ENCODE data around the gene LIX1L. TPM values are rescaled to one million over a fixed set of nuclear protein-coding genes. Genes with fewer than 3 reads are reported as not detected.

LIX1L gene
- polyA plus RNA-seq, 1 donor = 12.0 TPM

GRCh38 chr1:145994391-145995120 is 36.7 kb upstream of the LIX1L start:
- Histone ChIP-seq H3K27me3 (ENCODE audit: control insufficient read depth, insufficient read depth, low read length) (no peaks in the 10 kb centered on the region), H3K9me3 (ENCODE audit: control insufficient read depth, low read depth, low read length) (no peaks in the 10 kb centered on the region), H3K36me3 (ENCODE audit: control insufficient read depth, insufficient read depth, low read length) (peaks cover 33% of the 10 kb centered on the region), H3K4me1 (ENCODE audit: control insufficient read depth, insufficient read depth, low read length) (peaks cover 17% of the 10 kb centered on the region), H3K4me3 (ENCODE audit: low read length) (peak overlapping the region; percentile 83), H3K27ac (ENCODE audit: low read length) (peak overlapping the region; percentile 82)
- 0% methylated on average over 1 of the region's 10 CpGs for WGBS (ENCODE audit: insufficient coverage, low lambda C conversion rate)
- DNase-seq = peak in 1 of 2 donors; percentile 57

GRCh38 chr1:145993618-145994390 is 36.0 kb upstream of the LIX1L start:
- H3K27ac ChIP-seq (ENCODE audit: low read length) = peak overlapping the region; percentile 82
- H3K4me1 ChIP-seq (ENCODE audit: control insufficient read depth, insufficient read depth, low read length) = peaks cover 13% of the 10 kb centered on the region
- no CpG with 5 or more reads among the region's 6 CpGs for WGBS (ENCODE audit: insufficient coverage, low lambda C conversion rate)
- H3K9me3 ChIP-seq (ENCODE audit: control insufficient read depth, low read depth, low read length) = no peaks in the 10 kb centered on the region
- H3K4me3 ChIP-seq (ENCODE audit: low read length) = peak overlapping the region; percentile 83
- no peak for DNase-seq
- H3K36me3 ChIP-seq (ENCODE audit: control insufficient read depth, insufficient read depth, low read length) = peaks cover 33% of the 10 kb centered on the region
- no peaks in the 10 kb centered on the region for H3K27me3 ChIP-seq (ENCODE audit: control insufficient read depth, insufficient read depth, low read length)

GRCh38 chr1:145992958-145993617 is 35.3 kb upstream of the LIX1L start:
- H3K36me3 ChIP-seq (ENCODE audit: control insufficient read depth, insufficient read depth, low read length) = peaks cover 33% of the 10 kb centered on the region
- H3K27me3 ChIP-seq (ENCODE audit: control insufficient read depth, insufficient read depth, low read length) = no peaks in the 10 kb centered on the region
- DNase-seq = no peak
- no peaks in the 10 kb centered on the region for H3K9me3 ChIP-seq (ENCODE audit: control insufficient read depth, low read depth, low read length)
- H3K27ac ChIP-seq (ENCODE audit: low read length) = peak overlapping the region; percentile 82
- WGBS (ENCODE audit: insufficient coverage, low lambda C conversion rate) = 31% methylated on average over 2 of the region's 5 CpGs
- H3K4me3 ChIP-seq (ENCODE audit: low read length) = peak overlapping the region; percentile 83
- H3K4me1 ChIP-seq (ENCODE audit: control insufficient read depth, insufficient read depth, low read length) = peaks cover 13% of the 10 kb centered on the region

GRCh38 chr1:145992502-145992936 is 34.7 kb upstream of the LIX1L start:
- peaks cover 33% of the 10 kb centered on the region for H3K36me3 ChIP-seq (ENCODE audit: control insufficient read depth, insufficient read depth, low read length)
- H3K27ac ChIP-seq (ENCODE audit: low read length) = peak overlapping the region; percentile 82
- no CpG with 5 or more reads among the region's 1 CpG for WGBS (ENCODE audit: insufficient coverage, low lambda C conversion rate)
- H3K27me3 ChIP-seq (ENCODE audit: control insufficient read depth, insufficient read depth, low read length) = no peaks in the 10 kb centered on the region
- peak overlapping the region; percentile 83 for H3K4me3 ChIP-seq (ENCODE audit: low read length)
- no peak for DNase-seq
- no peaks in the 10 kb centered on the region for H3K9me3 ChIP-seq (ENCODE audit: control insufficient read depth, low read depth, low read length)
- peaks cover 13% of the 10 kb centered on the region for H3K4me1 ChIP-seq (ENCODE audit: control insufficient read depth, insufficient read depth, low read length)

GRCh38 chr1:145991735-145992412 is 34.1 kb upstream of the LIX1L start:
- no peak for DNase-seq
- WGBS (ENCODE audit: insufficient coverage, low lambda C conversion rate) = no CpG with 5 or more reads among the region's 10 CpGs
- Histone ChIP-seq H3K27ac (ENCODE audit: low read length) (peak overlapping the region; percentile 82), H3K36me3 (ENCODE audit: control insufficient read depth, insufficient read depth, low read length) (peaks cover 33% of the 10 kb centered on the region), H3K4me1 (ENCODE audit: control insufficient read depth, insufficient read depth, low read length) (peaks cover 13% of the 10 kb centered on the region), H3K27me3 (ENCODE audit: control insufficient read depth, insufficient read depth, low read length) (no peaks in the 10 kb centered on the region), H3K4me3 (ENCODE audit: low read length) (peak overlapping the region; percentile 83), H3K9me3 (ENCODE audit: control insufficient read depth, low read depth, low read length) (no peaks in the 10 kb centered on the region)

GRCh38 chr1:145990249-145990855 is 32.5 kb upstream of the LIX1L start:
- 33% methylated on average over 1 of the region's 7 CpGs for WGBS (ENCODE audit: insufficient coverage, low lambda C conversion rate)
- H3K27me3 ChIP-seq (ENCODE audit: control insufficient read depth, insufficient read depth, low read length) = no peaks in the 10 kb centered on the region
- peaks cover 33% of the 10 kb centered on the region for H3K36me3 ChIP-seq (ENCODE audit: control insufficient read depth, insufficient read depth, low read length)
- H3K9me3 ChIP-seq (ENCODE audit: control insufficient read depth, low read depth, low read length) = no peaks in the 10 kb centered on the region
- H3K4me1 ChIP-seq (ENCODE audit: control insufficient read depth, insufficient read depth, low read length) = peaks cover 13% of the 10 kb centered on the region
- DNase-seq = peak in 1 of 2 donors; percentile 61
- peak overlapping the region; percentile 11 for H3K27ac ChIP-seq (ENCODE audit: low read length)
- no peak overlapping the region for H3K4me3 ChIP-seq (ENCODE audit: low read length)

GRCh38 chr1:145988773-145989172 is 31.0 kb upstream of the LIX1L start:
- peaks cover 13% of the 10 kb centered on the region for H3K4me1 ChIP-seq (ENCODE audit: control insufficient read depth, insufficient read depth, low read length)
- no peaks in the 10 kb centered on the region for H3K27me3 ChIP-seq (ENCODE audit: control insufficient read depth, insufficient read depth, low read length)
- no peak overlapping the region for H3K27ac ChIP-seq (ENCODE audit: low read length)
- no peak for DNase-seq
- no CpG with 5 or more reads among the region's 5 CpGs for WGBS (ENCODE audit: insufficient coverage, low lambda C conversion rate)
- H3K36me3 ChIP-seq (ENCODE audit: control insufficient read depth, insufficient read depth, low read length) = peaks cover 19% of the 10 kb centered on the region
- no peaks in the 10 kb centered on the region for H3K9me3 ChIP-seq (ENCODE audit: control insufficient read depth, low read depth, low read length)
- no peak overlapping the region for H3K4me3 ChIP-seq (ENCODE audit: low read length)

- Histone ChIP-seq H3K4me1 (ENCODE audit: control insufficient read depth, insufficient read depth, low read length) (peaks cover 6% of the 10 kb centered on the region), H3K27ac (ENCODE audit: low read length) (no peak overlapping the region), H3K27me3 (ENCODE audit: control insufficient read depth, insufficient read depth, low read length) (no peaks in the 10 kb centered on the region), H3K4me3 (ENCODE audit: low read length) (no peak overlapping the region), H3K9me3 (ENCODE audit: control insufficient read depth, low read depth, low read length) (no peaks in the 10 kb centered on the region), H3K36me3 (ENCODE audit: control insufficient read depth, insufficient read depth, low read length) (peaks cover 10% of the 10 kb centered on the region)
- WGBS (ENCODE audit: insufficient coverage, low lambda C conversion rate) = no CpG with 5 or more reads among the region's 1 CpG
- DNase-seq = no peak
These were observed 30.1 kb upstream of the LIX1L start for GRCh38 chr1:145987926-145988325.

GRCh38 chr1:145986551-145986950 is 28.7 kb upstream of the LIX1L start:
- no peaks in the 10 kb centered on the region for H3K36me3 ChIP-seq (ENCODE audit: control insufficient read depth, insufficient read depth, low read length)
- H3K4me1 ChIP-seq (ENCODE audit: control insufficient read depth, insufficient read depth, low read length) = no peaks in the 10 kb centered on the region
- H3K9me3 ChIP-seq (ENCODE audit: control insufficient read depth, low read depth, low read length) = no peaks in the 10 kb centered on the region
- DNase-seq = no peak
- H3K4me3 ChIP-seq (ENCODE audit: low read length) = no peak overlapping the region
- H3K27ac ChIP-seq (ENCODE audit: low read length) = no peak overlapping the region
- WGBS (ENCODE audit: insufficient coverage, low lambda C conversion rate) = 100% methylated on average over 1 of the region's 6 CpGs
- no peaks in the 10 kb centered on the region for H3K27me3 ChIP-seq (ENCODE audit: control insufficient read depth, insufficient read depth, low read length)

All from large intestine (tissue), 3 donors.